Stomach (tissue), 19 donors: ENCODE measurements around the gene ZNF326. TPM values are rescaled to one million over a fixed set of nuclear protein-coding genes. Genes with fewer than 3 reads are reported as not detected.

Source experiments
- DNase-seq, 2 donors: peaks; one replicate each; pipeline versions ENCODE4 v3.0.0 to v3.0.0-alpha.2; 2013 to 2019
- H3K27ac ChIP-seq, 5 donors: fragments of 200-600 bp in 4 of 5; sonication (generic) in 4 of 5; one replicate each; pipeline ENCODE4 v1.5.1; 2013 to 2019; ENCODE audit warnings: mild to moderate bottlenecking in 1 of 5, moderate library complexity in 1 of 5
- H3K27me3 ChIP-seq, 3 donors: fragments of 200-600 bp; sonication (generic); one replicate each; pipeline ENCODE4 v1.5.1; 2017 to 2019; ENCODE audit warnings: mixed run types in 1 of 3
- H3K36me3 ChIP-seq, 4 donors: fragments of 200-600 bp; sonication (generic); 1 replicate in 3 of 4; 2 replicates in 1 of 4; pipeline ENCODE4 v1.5.1; 2016 to 2019
- H3K4me1 ChIP-seq, 4 donors: fragments of 200-600 bp; sonication (generic); one replicate each; pipeline ENCODE4 v1.5.1; 2016 to 2019
- H3K4me3 ChIP-seq, 4 donors: fragments of 200-600 bp; sonication (generic) in 3 of 4; one replicate each; pipeline ENCODE4 v1.5.1; 2016 to 2019; ENCODE audit warnings: mild to moderate bottlenecking in 1 of 4
- H3K9me3 ChIP-seq, 4 donors: fragments of 200-600 bp; sonication (generic); one replicate each; pipeline ENCODE4 v1.5.1; 2016 to 2019
- EP300 ChIP-seq: sonication (generic); formaldehyde crosslinking; IDR thresholded peaks from one replicate; pipeline ENCODE4 v1.6.1; 2017; ENCODE audit warnings: antibody characterized with exemption
- POLR2A ChIP-seq, 4 donors: fragments of 450-650 bp; IDR thresholded peaks; one replicate each; pipeline ENCODE4 v1.6.1; 2016; ENCODE audit warnings: antibody characterized with exemption in 4 of 4, control low read depth in 2 of 4, mild to moderate bottlenecking in 1 of 4, moderate library complexity in 1 of 4
- POLR2AphosphoS5 ChIP-seq, 3 donors: sonication (generic); formaldehyde crosslinking; IDR thresholded peaks; one replicate each; pipeline ENCODE4 v1.6.1; 2016; ENCODE audit warnings: antibody characterized with exemption in 3 of 3
- WGBS, 5 donors: extraction: QIAGEN DNeasy Blood & Tissue Kit in 3 of 5; methylation state at CpG; one replicate each; pipeline versions ENCODE4 v1.1.5 to v1.1.7; 2013 to 2018; 5-methylcytosine and 5-hydroxymethylcytosine counted together
- intact Hi-C: fragments of 100-400 bp; cut with DNase I; formaldehyde crosslinking; loops from one replicate; pipeline ENCODE4 v1.15.1; 2023; ENCODE audit warnings: low total_unique reads
- long read RNA-seq, 10 donors: transcript quantifications; one replicate each; lab custom pipeline, GENCODE V29; 2026
- polyA plus RNA-seq, 3 donors: library from polyadenylated mRNA; stranded (reverse); fragments of 200-250 nt; gene quantifications; one replicate each; pipeline ENCODE4 v1.2.3, GENCODE V29; 2013
- total RNA-seq, 5 donors: library from RNA; depleted of rRNA; stranded (reverse); fragments of >200 nt; gene quantifications; one replicate each; pipeline versions ENCODE4 v1.1.0 to v1.2.3, GENCODE V29; 2014 to 2016
- TF ChIP-seq, protein P1 (sequence below), 7 experiments: fragments of 450-650 bp in 4 of 7; fragments of 200-600 bp in 3 of 7; sonication (generic) in 3 of 7; IDR thresholded peaks; one replicate each; pipeline ENCODE4 v1.5.1; 2016 to 2019; ENCODE audit warnings: antibody characterized with exemption in 7 of 7, control low read depth in 2 of 7, mild to moderate bottlenecking in 1 of 7
- donor health status: healthy with polysubstance abuse.
- donor health status: Bipolar disorder and iron deficiency.
- donor health status: healthy.

The ZNF326 gene, protein sequence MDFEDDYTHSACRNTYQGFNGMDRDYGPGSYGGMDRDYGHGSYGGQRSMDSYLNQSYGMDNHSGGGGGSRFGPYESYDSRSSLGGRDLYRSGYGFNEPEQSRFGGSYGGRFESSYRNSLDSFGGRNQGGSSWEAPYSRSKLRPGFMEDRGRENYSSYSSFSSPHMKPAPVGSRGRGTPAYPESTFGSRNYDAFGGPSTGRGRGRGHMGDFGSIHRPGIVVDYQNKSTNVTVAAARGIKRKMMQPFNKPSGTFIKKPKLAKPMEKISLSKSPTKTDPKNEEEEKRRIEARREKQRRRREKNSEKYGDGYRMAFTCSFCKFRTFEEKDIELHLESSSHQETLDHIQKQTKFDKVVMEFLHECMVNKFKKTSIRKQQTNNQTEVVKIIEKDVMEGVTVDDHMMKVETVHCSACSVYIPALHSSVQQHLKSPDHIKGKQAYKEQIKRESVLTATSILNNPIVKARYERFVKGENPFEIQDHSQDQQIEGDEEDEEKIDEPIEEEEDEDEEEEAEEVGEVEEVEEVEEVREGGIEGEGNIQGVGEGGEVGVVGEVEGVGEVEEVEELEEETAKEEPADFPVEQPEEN
- total RNA-seq (10 to 100 TPM in 4 of 5 donors, 1 to 10 TPM in 1; 5.3 to 44.2 (median 30.8) TPM), polyA plus RNA-seq (10 to 100 TPM in 1 of 3 donors, 1 to 10 TPM in 2; 9.2 to 12.2 (median 9.7) TPM)
- long read RNA-seq, donor 1, partial matches to known transcripts: 0 of 2 reads
- long read RNA-seq, donor 1, other reads (novel, unspliced or antisense): 0 of 2 reads
- long read RNA-seq, donor 2, partial matches to known transcripts: 0 of 5 reads
- long read RNA-seq, donor 2, other reads (novel, unspliced or antisense): 0 of 5 reads
- long read RNA-seq, donor 3, partial matches to known transcripts: 0 of 5 reads
- long read RNA-seq, donor 3, other reads (novel, unspliced or antisense): 0 of 5 reads
- long read RNA-seq, donor 4: 0 reads
- long read RNA-seq, donor 5, partial matches to known transcripts: 12 of 16 reads
- long read RNA-seq, donor 5, other reads (novel, unspliced or antisense): 0 of 16 reads
- long read RNA-seq, donor 6: 0 reads
- long read RNA-seq, donor 7, partial matches to known transcripts: 8 of 8 reads
- long read RNA-seq, donor 7, other reads (novel, unspliced or antisense): 0 of 8 reads
- long read RNA-seq, donor 8, partial matches to known transcripts: 8 of 12 reads
- long read RNA-seq, donor 8, other reads (novel, unspliced or antisense): 0 of 12 reads
- long read RNA-seq, donor 9, partial matches to known transcripts: 0 of 4 reads
- long read RNA-seq, donor 9, other reads (novel, unspliced or antisense): 0 of 4 reads
- long read RNA-seq, donor 10, partial matches to known transcripts: 0 of 2 reads
- long read RNA-seq, donor 10, other reads (novel, unspliced or antisense): 0 of 2 reads

DNA sequence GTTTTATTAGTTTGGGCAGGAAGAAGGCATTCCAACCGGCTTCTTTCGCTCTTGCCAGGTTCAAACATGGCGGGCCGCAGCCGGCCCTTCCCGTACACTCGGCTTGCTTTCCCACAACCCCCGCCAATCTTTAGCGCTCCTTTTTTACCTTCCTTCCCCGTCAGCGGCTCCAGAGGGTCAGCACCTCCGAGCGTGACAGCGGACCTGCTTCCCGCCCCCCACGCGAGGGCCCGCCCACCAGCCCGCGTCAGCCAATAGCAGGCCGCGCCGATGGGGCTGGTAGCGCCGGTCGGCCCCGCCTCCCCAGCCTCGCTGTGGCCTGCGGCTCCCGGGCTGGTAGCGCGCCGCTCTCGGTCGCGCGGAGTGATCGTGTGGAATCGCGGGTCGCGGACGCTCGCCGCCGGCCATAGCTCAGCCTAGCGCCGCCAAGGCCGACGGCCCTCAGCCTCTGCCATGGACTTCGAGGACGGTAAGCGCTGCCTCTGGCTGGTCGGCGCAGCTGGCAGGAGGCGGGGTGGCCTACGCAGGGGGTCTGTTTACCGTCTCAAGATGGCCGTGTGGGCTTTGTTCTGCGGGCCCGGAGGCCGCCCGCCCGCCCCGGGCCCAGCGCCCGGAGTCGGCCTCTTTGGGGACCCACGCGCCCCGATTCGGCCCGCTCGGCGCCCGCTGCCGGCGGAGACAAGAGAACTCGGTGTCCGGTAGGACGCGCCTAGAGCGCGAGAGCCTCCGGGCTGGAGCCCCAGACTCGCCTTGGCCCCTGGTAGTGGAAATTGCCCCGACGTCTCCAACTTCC lies at the start of gene ZNF326:
TSS of gene ZNF326 (plus strand) at position 306 of the 793 bp plus-strand sequence. CDS start at position 454, 148 bp downstream.
- peak; percentile 98 to 99 for DNase-seq
- intact Hi-C loops: no loop called here
- 0 to 1% (median 1%) methylated on average over 26 to 88 of the region's 88 CpGs for WGBS, 5 donors
- peak in 2 of 4 donors; percentile 58 to 88 for TF ChIP-seq POLR2A (IDR thresholded peaks at IDR 0.05)
- TF ChIP-seq, protein P1, sequence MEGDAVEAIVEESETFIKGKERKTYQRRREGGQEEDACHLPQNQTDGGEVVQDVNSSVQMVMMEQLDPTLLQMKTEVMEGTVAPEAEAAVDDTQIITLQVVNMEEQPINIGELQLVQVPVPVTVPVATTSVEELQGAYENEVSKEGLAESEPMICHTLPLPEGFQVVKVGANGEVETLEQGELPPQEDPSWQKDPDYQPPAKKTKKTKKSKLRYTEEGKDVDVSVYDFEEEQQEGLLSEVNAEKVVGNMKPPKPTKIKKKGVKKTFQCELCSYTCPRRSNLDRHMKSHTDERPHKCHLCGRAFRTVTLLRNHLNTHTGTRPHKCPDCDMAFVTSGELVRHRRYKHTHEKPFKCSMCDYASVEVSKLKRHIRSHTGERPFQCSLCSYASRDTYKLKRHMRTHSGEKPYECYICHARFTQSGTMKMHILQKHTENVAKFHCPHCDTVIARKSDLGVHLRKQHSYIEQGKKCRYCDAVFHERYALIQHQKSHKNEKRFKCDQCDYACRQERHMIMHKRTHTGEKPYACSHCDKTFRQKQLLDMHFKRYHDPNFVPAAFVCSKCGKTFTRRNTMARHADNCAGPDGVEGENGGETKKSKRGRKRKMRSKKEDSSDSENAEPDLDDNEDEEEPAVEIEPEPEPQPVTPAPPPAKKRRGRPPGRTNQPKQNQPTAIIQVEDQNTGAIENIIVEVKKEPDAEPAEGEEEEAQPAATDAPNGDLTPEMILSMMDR (IDR thresholded peaks at IDR 0.05): no peak
- peak; percentile 92 to 98 (median 98) for TF ChIP-seq POLR2AphosphoS5 (IDR thresholded peaks at IDR 0.05)
- H3K27ac ChIP-seq: peak within 1 kb of the TSS; percentile 93 to 100 (median 98)
- H3K27me3 ChIP-seq: no peaks in the 10 kb centered on the region
- peak within 1 kb of the TSS; percentile 66 to 90 (median 69) for H3K4me3 ChIP-seq
- H3K9me3 ChIP-seq: no peaks in the 10 kb centered on the region
- H3K4me1 ChIP-seq: peaks cover 12 to 47% (median 38%) of the 10 kb centered on the region in 4 donors
- H3K36me3 ChIP-seq: no peaks in the 10 kb centered on the region

DNA sequence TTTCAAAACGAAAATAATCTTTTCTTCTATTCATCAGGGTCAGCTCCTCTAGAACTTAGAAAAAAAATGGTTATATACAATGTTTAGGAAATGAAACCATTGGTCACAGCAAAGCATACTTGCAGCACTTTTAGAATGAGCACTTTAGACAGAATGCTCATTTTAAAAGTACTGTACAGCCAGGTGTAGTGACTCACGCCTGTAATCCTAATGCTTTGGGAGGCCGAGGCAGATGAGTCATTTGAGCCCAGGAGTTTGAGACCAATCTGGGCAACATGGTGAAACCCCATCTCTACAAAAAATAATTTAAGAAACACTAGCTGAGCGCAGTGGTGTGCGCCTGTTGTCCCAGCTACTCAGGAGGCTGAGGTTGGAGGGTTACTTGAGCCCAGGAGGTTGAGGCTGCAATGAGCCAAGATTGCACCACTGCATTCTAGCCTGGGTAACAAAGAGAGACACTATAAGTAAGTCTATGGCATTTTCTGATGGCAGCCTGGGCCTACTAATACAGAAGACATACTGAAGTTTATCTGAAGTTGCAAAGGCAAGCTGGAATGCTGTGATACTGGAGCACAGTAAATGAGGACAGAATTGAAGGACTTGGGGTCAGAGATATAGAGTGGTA lies 48.9 kb upstream of the ZNF326 start:
- H3K27ac ChIP-seq: no peak overlapping the region
- no peak overlapping the region for H3K4me3 ChIP-seq
- intact Hi-C loops: no loop called here
- no peaks in the 10 kb centered on the region for H3K36me3 ChIP-seq
- H3K9me3 ChIP-seq: no peaks in the 10 kb centered on the region
- peaks cover 0 to 22% (median 13%) of the 10 kb centered on the region in 4 donors for H3K4me1 ChIP-seq
- WGBS, 5 donors: 81 to 88% (median 83%) methylated on average over 5 of the region's 5 CpGs
- H3K27me3 ChIP-seq: no peaks in the 10 kb centered on the region
- no peak for DNase-seq
- TF ChIP-seq POLR2A (IDR thresholded peaks at IDR 0.05) (no peak), POLR2AphosphoS5 (IDR thresholded peaks at IDR 0.05) (no peak), EP300 (no peak)
- TF ChIP-seq, protein P1 (IDR thresholded peaks at IDR 0.05): no peak

DNA sequence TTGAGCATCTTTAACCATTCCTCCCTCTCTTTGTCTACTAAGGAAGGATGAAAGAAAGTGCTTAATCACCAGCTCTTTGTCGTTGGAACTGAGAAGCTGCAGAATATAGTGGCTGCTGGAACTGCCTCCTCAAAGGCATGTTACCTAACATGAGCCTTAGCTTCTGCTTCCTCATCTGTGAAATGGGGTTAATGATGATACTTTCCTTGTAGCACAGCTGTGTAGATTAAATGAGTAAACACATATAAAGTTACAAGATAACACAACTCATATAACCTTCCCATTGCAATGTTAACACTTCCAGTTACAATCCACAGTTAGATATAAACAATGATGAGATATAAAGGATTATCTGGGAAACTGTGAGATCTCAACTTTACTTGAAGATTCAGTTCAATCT lies 48.4 kb upstream of the ZNF326 start:
- 18 to 35% (median 28%) methylated on average over 1 of the region's 1 CpG for WGBS, 5 donors
- H3K27ac ChIP-seq: no peak overlapping the region
- no peaks in the 10 kb centered on the region for H3K9me3 ChIP-seq
- no peak overlapping the region for H3K4me3 ChIP-seq
- H3K4me1 ChIP-seq: peaks cover 0 to 22% (median 13%) of the 10 kb centered on the region in 4 donors
- no peak for DNase-seq
- H3K27me3 ChIP-seq: no peaks in the 10 kb centered on the region
- no peaks in the 10 kb centered on the region for H3K36me3 ChIP-seq
- TF ChIP-seq, protein P1 (IDR thresholded peaks at IDR 0.05): no peak
- TF ChIP-seq EP300: no peak
- no peak for TF ChIP-seq POLR2A (IDR thresholded peaks at IDR 0.05)
- TF ChIP-seq POLR2AphosphoS5 (IDR thresholded peaks at IDR 0.05): no peak
- intact Hi-C loops: no loop called here
